Transverse colon (tissue), 4 donors: ENCODE measurements around the gene TFCP2L1. TPM values are rescaled to one million over a fixed set of nuclear protein-coding genes. Genes with fewer than 3 reads are reported as not detected.

Experiments
- DNase-seq: peaks from one replicate; pipeline ENCODE4 v3.0.0-alpha.2; 2019
- H3K27ac ChIP-seq, 4 donors: fragments of 200-600 bp; sonication (generic); 2 replicates each; pipeline ENCODE4 v1.5.1; 2016 to 2018; ENCODE audit warnings: inconsistent platforms in 4 of 4
- H3K27me3 ChIP-seq: fragments of 200-600 bp; sonication (generic); 2 replicates; pipeline ENCODE4 v1.5.1; 2017; ENCODE audit warnings: inconsistent platforms
- H3K36me3 ChIP-seq, 4 donors: fragments of 200-600 bp; sonication (generic); 2 replicates each; pipeline ENCODE4 v1.5.1; 2017 to 2019; ENCODE audit warnings: inconsistent platforms in 4 of 4
- H3K4me1 ChIP-seq, 4 donors: fragments of 200-600 bp; sonication (generic); 2 replicates each; pipeline ENCODE4 v1.5.1; 2017 to 2020; ENCODE audit warnings: inconsistent platforms in 4 of 4
- H3K4me3 ChIP-seq, 4 donors: fragments of 200-600 bp; sonication (generic); 1 replicate in 1 of 4; 2 replicates in 3 of 4; pipeline versions ENCODE4 v1.5.1 to v1.6.1; 2017 to 2019; ENCODE audit warnings: inconsistent platforms in 4 of 4
- H3K9me3 ChIP-seq, 2 donors: fragments of 200-600 bp; sonication (generic); 2 replicates each; pipeline ENCODE4 v1.5.1; 2017 to 2019; ENCODE audit warnings: inconsistent platforms in 2 of 2
- EP300 ChIP-seq: sonication (generic); formaldehyde crosslinking; IDR thresholded peaks from one replicate; pipeline ENCODE4 v1.6.1; 2017; ENCODE audit warnings: antibody characterized with exemption, low read depth
- POLR2A ChIP-seq: fragments of 450-650 bp; IDR thresholded peaks from one replicate; pipeline ENCODE4 v1.6.1; 2016; ENCODE audit warnings: antibody characterized with exemption, mild to moderate bottlenecking, moderate library complexity
- POLR2AphosphoS5 ChIP-seq, 3 donors: sonication (generic); formaldehyde crosslinking; IDR thresholded peaks; one replicate each; pipeline ENCODE4 v1.6.1; 2016; ENCODE audit warnings: antibody characterized with exemption in 3 of 3
- WGBS, 2 donors: methylation state at CpG; one replicate each; pipeline ENCODE4 v1.1.5; 2018; ENCODE audit warnings: low coverage in 1 of 2; 5-methylcytosine and 5-hydroxymethylcytosine counted together
- in situ Hi-C, 4 donors: fragments of 200-750 bp; cut with MboI; loops; one replicate each; pipeline versions ENCODE4 v1.15.0 to v1.15.1; 2017; ENCODE audit warnings: low sequenced_read_pairs in 3 of 4, low pct_ligation_motif_present in 1 of 4, low pct_unique_long_range_greater_than_20kb in 1 of 4
- intact Hi-C: fragments of 100-400 bp; cut with DNase I; formaldehyde crosslinking; loops from one replicate; pipeline ENCODE4 v1.15.1; 2023; ENCODE audit warnings: low total_unique reads
- total RNA-seq, 4 donors: library from RNA; depleted of rRNA; stranded (reverse); fragments of >200 nt; gene quantifications; one replicate each; pipeline ENCODE4 v1.1.0, GENCODE V29; 2016
- TF ChIP-seq, protein P1 (sequence below), 5 experiments: fragments of 200-600 bp in 3 of 5; fragments of 450-650 bp in 2 of 5; sonication (generic) in 3 of 5; IDR thresholded peaks; 1 replicate in 2 of 5; 2 replicates in 3 of 5; pipeline ENCODE4 v1.5.1; 2016 to 2017; ENCODE audit warnings: antibody characterized with exemption in 5 of 5, inconsistent platforms in 3 of 5, mild to moderate bottlenecking in 2 of 5, moderate library complexity in 1 of 5

The TFCP2L1 gene
- total RNA-seq, 4 donors from 2014 or later, result 52.7 to 167 (median 146) TPM

- 72% methylated on average over 6 of the region's 6 CpGs; no CpG with 5 or more reads in 1 of the 2 donors for WGBS, 2 donors
Measured at GRCh38 chr2:121240436-121240835, 44.6 kb downstream of the TFCP2L1 start.

DNA sequence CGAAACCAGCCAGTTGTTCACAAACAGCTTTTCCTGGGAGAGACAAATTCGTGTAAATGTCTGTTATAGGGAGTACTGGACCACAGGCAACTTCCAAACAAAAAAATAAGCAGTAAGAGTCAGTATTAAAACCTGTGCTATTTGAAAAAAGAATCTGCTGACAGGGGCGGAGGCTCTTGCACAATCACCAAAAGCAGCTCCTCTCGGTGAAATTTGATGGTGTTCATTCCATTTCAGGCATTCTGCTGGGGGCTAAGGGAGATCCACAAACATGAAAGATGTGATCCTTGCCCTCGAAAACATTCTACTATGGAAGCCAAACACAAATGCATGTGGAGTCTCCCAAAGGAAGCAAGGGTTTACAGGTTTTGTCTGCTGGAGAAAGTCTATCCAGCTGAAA lies 45.0 kb downstream of the TFCP2L1 start:
- H3K4me3 ChIP-seq, result no peak overlapping the region
- TF ChIP-seq POLR2A (no peak), POLR2AphosphoS5 (IDR thresholded peaks at IDR 0.05) (no peak), EP300 (no peak)
- TF ChIP-seq, protein P1, sequence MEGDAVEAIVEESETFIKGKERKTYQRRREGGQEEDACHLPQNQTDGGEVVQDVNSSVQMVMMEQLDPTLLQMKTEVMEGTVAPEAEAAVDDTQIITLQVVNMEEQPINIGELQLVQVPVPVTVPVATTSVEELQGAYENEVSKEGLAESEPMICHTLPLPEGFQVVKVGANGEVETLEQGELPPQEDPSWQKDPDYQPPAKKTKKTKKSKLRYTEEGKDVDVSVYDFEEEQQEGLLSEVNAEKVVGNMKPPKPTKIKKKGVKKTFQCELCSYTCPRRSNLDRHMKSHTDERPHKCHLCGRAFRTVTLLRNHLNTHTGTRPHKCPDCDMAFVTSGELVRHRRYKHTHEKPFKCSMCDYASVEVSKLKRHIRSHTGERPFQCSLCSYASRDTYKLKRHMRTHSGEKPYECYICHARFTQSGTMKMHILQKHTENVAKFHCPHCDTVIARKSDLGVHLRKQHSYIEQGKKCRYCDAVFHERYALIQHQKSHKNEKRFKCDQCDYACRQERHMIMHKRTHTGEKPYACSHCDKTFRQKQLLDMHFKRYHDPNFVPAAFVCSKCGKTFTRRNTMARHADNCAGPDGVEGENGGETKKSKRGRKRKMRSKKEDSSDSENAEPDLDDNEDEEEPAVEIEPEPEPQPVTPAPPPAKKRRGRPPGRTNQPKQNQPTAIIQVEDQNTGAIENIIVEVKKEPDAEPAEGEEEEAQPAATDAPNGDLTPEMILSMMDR (IDR thresholded peaks at IDR 0.05), result no peak
- in situ Hi-C loops, result no loop called here
- WGBS, 2 donors, result 72 to 81% methylated on average over 4 to 5 of the region's 5 CpGs
- H3K9me3 ChIP-seq, result no peaks in the 10 kb centered on the region
- peaks cover 0 to 41% (median 0%) of the 10 kb centered on the region in 4 donors for H3K36me3 ChIP-seq
- no peaks in the 10 kb centered on the region for H3K27me3 ChIP-seq
- intact Hi-C loops, result no loop called here
- H3K4me1 ChIP-seq, result no peaks in the 10 kb centered on the region
- DNase-seq, result no peak
- no peak overlapping the region for H3K27ac ChIP-seq

More at GRCh38 chr2:121240436-121240835, 44.6 kb downstream of the TFCP2L1 start:
- intact Hi-C loops (no loop called here), in situ Hi-C loops (no loop called here)
- TF ChIP-seq POLR2AphosphoS5 (IDR thresholded peaks at IDR 0.05), result no peak
- no peak for TF ChIP-seq EP300
- TF ChIP-seq, protein P1 (IDR thresholded peaks at IDR 0.05), result no peak
- no peak for TF ChIP-seq POLR2A
- H3K9me3 ChIP-seq, result no peaks in the 10 kb centered on the region
- H3K4me1 ChIP-seq, result no peaks in the 10 kb centered on the region
- H3K36me3 ChIP-seq, result peaks cover 0 to 41% (median 0%) of the 10 kb centered on the region in 4 donors
- no peak overlapping the region for H3K4me3 ChIP-seq
- no peak overlapping the region for H3K27ac ChIP-seq
- no peaks in the 10 kb centered on the region for H3K27me3 ChIP-seq
- DNase-seq, result no peak

DNA sequence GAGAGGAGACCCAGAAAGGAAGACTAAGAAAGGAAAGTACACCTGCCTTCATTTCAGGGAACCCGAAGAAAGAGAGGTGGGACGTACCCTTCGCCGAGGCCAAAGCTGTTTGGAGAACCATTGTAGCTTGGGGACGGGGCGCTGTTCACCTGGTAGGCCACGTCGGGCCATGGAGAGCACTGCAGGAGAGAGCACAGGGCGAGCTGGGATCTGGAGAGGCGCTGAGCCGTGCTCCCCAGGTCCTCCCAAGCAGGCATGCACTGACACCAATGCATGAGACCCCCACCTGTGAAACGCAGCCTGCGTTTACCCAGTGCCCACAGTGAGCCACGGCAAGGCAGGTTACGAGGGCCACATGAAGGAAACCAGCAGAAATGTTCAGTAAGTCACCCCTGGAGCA lies 45.5 kb downstream of the TFCP2L1 start:
- intact Hi-C loops (no loop called here), in situ Hi-C loops (no loop called here)
- no peak for TF ChIP-seq POLR2A
- Histone ChIP-seq H3K4me3 (no peak overlapping the region), H3K27me3 (no peaks in the 10 kb centered on the region), H3K27ac (no peak overlapping the region), H3K36me3 (peaks cover 0 to 41% (median 0%) of the 10 kb centered on the region in 4 donors), H3K9me3 (no peaks in the 10 kb centered on the region), H3K4me1 (no peaks in the 10 kb centered on the region)
- 86% methylated on average over 15 of the region's 15 CpGs; no CpG with 5 or more reads in 1 of the 2 donors for WGBS, 2 donors
- DNase-seq, result no peak

DNA sequence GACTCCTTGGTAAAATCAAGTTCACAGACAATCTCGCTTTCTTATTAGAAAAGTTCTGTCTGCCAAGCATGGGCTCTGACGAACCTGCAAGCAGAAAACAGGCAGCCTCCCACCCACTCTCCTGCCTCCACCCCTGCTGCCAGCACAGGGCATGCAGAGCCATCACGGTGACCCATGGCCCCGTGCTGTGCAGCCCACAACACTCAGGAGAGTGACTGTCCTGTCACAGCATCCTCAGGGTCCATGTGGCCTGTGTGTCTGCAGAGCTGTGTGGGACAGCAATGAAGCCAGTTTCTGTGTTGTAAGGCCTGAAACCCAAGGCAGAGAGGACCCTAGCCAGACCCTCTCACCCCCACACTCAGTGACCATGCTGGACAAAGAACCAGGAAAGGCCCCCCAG lies 46.2 kb downstream of the TFCP2L1 start:
- H3K9me3 ChIP-seq, result no peaks in the 10 kb centered on the region
- H3K27ac ChIP-seq, result no peak overlapping the region
- H3K4me3 ChIP-seq, result no peak overlapping the region
- TF ChIP-seq POLR2A (no peak), EP300 (no peak), POLR2AphosphoS5 (IDR thresholded peaks at IDR 0.05) (no peak)
- TF ChIP-seq, protein P1 (IDR thresholded peaks at IDR 0.05), result no peak
- in situ Hi-C loops (no loop called here), intact Hi-C loops (no loop called here)
- no peaks in the 10 kb centered on the region for H3K4me1 ChIP-seq
- no peaks in the 10 kb centered on the region for H3K27me3 ChIP-seq
- peaks cover 0 to 38% (median 0%) of the 10 kb centered on the region in 4 donors for H3K36me3 ChIP-seq
- no peak for DNase-seq
- 91% methylated on average over 4 of the region's 4 CpGs; no CpG with 5 or more reads in 1 of the 2 donors for WGBS, 2 donors
